GM12878 (cell line): Measurements from ENCODE around the gene CLDN15. TPM values are rescaled to one million over a fixed set of nuclear protein-coding genes. Genes with fewer than 3 reads are reported as not detected.

Experiments used
- IKZF1 ChIP-seq: fragments of 450-650 bp; conservative IDR thresholded peaks from 2 replicates; pipeline ENCODE4 v1.6.1; 2017; ENCODE audit warnings: antibody characterized with exemption, mild to moderate bottlenecking
- NR2F1 ChIP-seq: fragments of 450-650 bp; conservative IDR thresholded peaks from 2 replicates; pipeline ENCODE4 v1.6.1; 2017; ENCODE audit warnings: mild to moderate bottlenecking
- PML ChIP-seq: IDR thresholded peaks from 2 replicates; pipeline ENCODE4 v1.6.1; 2012; ENCODE audit warnings: low read length, inconsistent platforms
- polyA plus RNA-seq, 11 experiments: library from polyadenylated mRNA; depleted of rRNA in 4 of 11; unstranded in 6 of 11; stranded (reverse) in 5 of 11; fragments of >200 nt; fragmentation: Nextera tagmentation in 4 of 11; fragmentation: Illumina TruSeq in 1 of 11; extraction: Ambion mirVana in 4 of 11; extraction: Trizol in 1 of 11; gene quantifications; 1 replicate in 1 of 11; 2 replicates in 10 of 11; pipeline versions ENCODE4 v1.2.1 to v1.2.3, GENCODE V29; 2011 to 2016; ENCODE audit warnings: inconsistent platforms in 2 of 11, missing spikeins in 2 of 11, low read depth in 1 of 11
- total RNA-seq, 4 experiments: library from RNA; depleted of rRNA in 3 of 4; stranded (reverse); fragments of >200 nt in 3 of 4; fragmentation: Illumina TruSeq in 1 of 4; extraction: Trizol in 1 of 4; gene quantifications; 2 replicates each; pipeline versions ENCODE4 v1.2.1 to v1.2.3, GENCODE V29; 2013 to 2021
- TF ChIP-seq, protein P1 (sequence below): fragments of 450-650 bp; IDR thresholded peaks from 2 replicates; pipeline ENCODE4 v1.6.1; 2016; ENCODE audit warnings: mild to moderate bottlenecking
- TF ChIP-seq, protein P2 (sequence below): IDR thresholded peaks from 2 replicates; pipeline ENCODE4 v1.6.1; 2011; ENCODE audit warnings: low read depth, mild to moderate bottlenecking, low read length, moderate library complexity, borderline replicate concordance; ENCODE audit errors: extremely low read depth
- TF ChIP-seq, protein P3 (sequence below): IDR thresholded peaks from 2 replicates; pipeline ENCODE4 v1.6.1; 2012; ENCODE audit warnings: low read depth, low read length, improper control_type of control experiment

Gene CLDN15
- total and polyA plus RNA-seq, 10 of the 15 experiments (the other 5 are each of a cell fraction or from before 2014, with no cell fraction given) = 0.47 to 15.0 (median 6.6) TPM

DNA sequence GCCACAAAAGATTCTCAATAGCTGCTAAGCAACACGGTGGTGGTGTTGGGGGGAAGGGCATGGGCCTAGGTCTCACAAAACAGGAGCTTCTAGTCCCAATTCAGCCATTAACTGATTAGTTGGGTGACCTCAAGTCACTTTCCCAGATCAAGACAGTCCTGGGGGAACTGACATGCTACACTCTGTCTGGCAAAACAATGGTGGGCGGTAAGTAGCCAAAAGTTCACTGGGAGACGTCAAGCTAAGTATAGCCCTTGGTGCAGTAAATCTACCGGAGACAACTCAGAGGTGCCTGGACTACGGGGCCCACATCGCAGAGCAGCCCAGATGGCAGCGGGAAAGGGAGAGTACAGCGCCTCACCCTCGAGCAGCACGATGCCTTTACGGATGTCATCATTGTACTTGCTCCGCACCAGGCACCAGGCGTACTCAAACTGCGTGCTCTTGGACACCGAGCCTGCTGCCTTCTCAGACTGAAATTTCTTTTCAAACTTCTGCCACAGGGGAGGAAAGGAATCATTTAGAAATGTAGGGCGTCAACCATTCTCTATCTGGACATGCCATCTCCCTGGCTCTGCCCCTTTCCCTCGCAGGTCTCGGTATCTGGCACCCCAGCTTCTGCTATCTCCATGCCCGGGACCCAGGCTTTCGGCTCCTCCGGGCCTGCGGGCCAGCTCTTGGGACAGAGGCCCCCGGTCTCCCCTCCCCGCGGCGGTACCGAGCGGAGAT is 6.2 kb upstream of the CLDN15 start (continued):
- TF ChIP-seq, protein P1, sequence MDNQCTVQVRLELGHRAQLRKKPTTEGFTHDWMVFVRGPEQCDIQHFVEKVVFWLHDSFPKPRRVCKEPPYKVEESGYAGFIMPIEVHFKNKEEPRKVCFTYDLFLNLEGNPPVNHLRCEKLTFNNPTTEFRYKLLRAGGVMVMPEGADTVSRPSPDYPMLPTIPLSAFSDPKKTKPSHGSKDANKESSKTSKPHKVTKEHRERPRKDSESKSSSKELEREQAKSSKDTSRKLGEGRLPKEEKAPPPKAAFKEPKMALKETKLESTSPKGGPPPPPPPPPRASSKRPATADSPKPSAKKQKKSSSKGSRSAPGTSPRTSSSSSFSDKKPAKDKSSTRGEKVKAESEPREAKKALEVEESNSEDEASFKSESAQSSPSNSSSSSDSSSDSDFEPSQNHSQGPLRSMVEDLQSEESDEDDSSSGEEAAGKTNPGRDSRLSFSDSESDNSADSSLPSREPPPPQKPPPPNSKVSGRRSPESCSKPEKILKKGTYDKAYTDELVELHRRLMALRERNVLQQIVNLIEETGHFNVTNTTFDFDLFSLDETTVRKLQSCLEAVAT = peak; percentile 60; the same call in 1 of the 2 replicates
- TF ChIP-seq NR2F1 = no peak
- TF ChIP-seq, protein P2, sequence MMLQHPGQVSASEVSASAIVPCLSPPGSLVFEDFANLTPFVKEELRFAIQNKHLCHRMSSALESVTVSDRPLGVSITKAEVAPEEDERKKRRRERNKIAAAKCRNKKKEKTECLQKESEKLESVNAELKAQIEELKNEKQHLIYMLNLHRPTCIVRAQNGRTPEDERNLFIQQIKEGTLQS = no peak
- no peak for TF ChIP-seq PML
- TF ChIP-seq, protein P3, sequence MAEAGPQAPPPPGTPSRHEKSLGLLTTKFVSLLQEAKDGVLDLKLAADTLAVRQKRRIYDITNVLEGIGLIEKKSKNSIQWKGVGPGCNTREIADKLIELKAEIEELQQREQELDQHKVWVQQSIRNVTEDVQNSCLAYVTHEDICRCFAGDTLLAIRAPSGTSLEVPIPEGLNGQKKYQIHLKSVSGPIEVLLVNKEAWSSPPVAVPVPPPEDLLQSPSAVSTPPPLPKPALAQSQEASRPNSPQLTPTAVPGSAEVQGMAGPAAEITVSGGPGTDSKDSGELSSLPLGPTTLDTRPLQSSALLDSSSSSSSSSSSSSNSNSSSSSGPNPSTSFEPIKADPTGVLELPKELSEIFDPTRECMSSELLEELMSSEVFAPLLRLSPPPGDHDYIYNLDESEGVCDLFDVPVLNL = no peak
- no peak for TF ChIP-seq IKZF1
